Liver (tissue), 9 donors: ENCODE measurements around the gene RPP40. TPM values are rescaled to one million over a fixed set of nuclear protein-coding genes. Genes with fewer than 3 reads are reported as not detected.

Experiments
- DNase-seq: peaks from one replicate; pipeline ENCODE4 v3.0.0-alpha.2; 2017; ENCODE audit warnings: low spot score
- H3K27ac ChIP-seq, 2 donors: one replicate each; pipeline ENCODE4 v1.7.0; 2013; ENCODE audit warnings: inconsistent platforms in 2 of 2, low read length in 2 of 2, control low read depth in 1 of 2, low read depth in 1 of 2, mild to moderate bottlenecking in 1 of 2
- H3K27me3 ChIP-seq, 4 donors: one replicate each; pipeline versions ENCODE4 v1.6.1 to v1.7.0; 2013; ENCODE audit warnings: low read length in 3 of 4, inconsistent platforms in 1 of 4, mild to moderate bottlenecking in 1 of 4, moderate library complexity in 1 of 4; ENCODE audit not compliant: control insufficient read depth in 4 of 4, insufficient read depth in 4 of 4
- H3K36me3 ChIP-seq, 4 donors: one replicate each; pipeline versions ENCODE4 v1.6.1 to v1.7.0; 2013; ENCODE audit warnings: low read length in 3 of 4, mild to moderate bottlenecking in 3 of 4, low read depth in 1 of 4, moderate library complexity in 1 of 4; ENCODE audit not compliant: control insufficient read depth in 4 of 4, insufficient read depth in 3 of 4
- H3K4me1 ChIP-seq, 4 donors: one replicate each; pipeline versions ENCODE4 v1.6.1 to v1.7.0; 2013; ENCODE audit warnings: low read length in 3 of 4, mild to moderate bottlenecking in 3 of 4, moderate library complexity in 1 of 4; ENCODE audit not compliant: control insufficient read depth in 4 of 4, insufficient read depth in 4 of 4
- H3K4me3 ChIP-seq, 3 donors: one replicate each; pipeline versions ENCODE4 v1.6.1 to v1.7.0; 2013; ENCODE audit warnings: low read length in 3 of 3, control low read depth in 1 of 3, low read depth in 1 of 3, mild to moderate bottlenecking in 1 of 3
- H3K9ac ChIP-seq, 2 donors: one replicate each; pipeline ENCODE4 v1.7.0; 2013; ENCODE audit warnings: low read length in 2 of 2, mild to moderate bottlenecking in 2 of 2, moderate library complexity in 2 of 2, control low read depth in 1 of 2, low read depth in 1 of 2
- H3K9me3 ChIP-seq, 4 donors: one replicate each; pipeline versions ENCODE4 v1.6.1 to v1.7.0; 2013; ENCODE audit warnings: low read length in 3 of 4; ENCODE audit not compliant: control insufficient read depth in 4 of 4
- ATF3 ChIP-seq: IDR thresholded peaks from 2 replicates; pipeline ENCODE4 v1.6.1; 2016; ENCODE audit warnings: antibody characterized with exemption
- CTCF ChIP-seq: fragments of 150-350 bp; IDR thresholded peaks from 2 replicates; pipeline ENCODE4 v1.5.1; 2017; ENCODE audit warnings: improper control_type of control experiment, low read depth, low read length; ENCODE audit not compliant: missing input control
- EGR1 ChIP-seq, 2 donors: IDR thresholded peaks; 2 replicates each; pipeline ENCODE4 v1.6.1; 2016 to 2018; ENCODE audit warnings: antibody characterized with exemption in 2 of 2, low read depth in 2 of 2
- FOXA1 ChIP-seq: IDR thresholded peaks from 2 replicates; pipeline ENCODE4 v1.6.1; 2016; ENCODE audit warnings: antibody characterized with exemption
- FOXA2 ChIP-seq: IDR thresholded peaks from 2 replicates; pipeline ENCODE4 v1.6.1; 2016; ENCODE audit warnings: antibody characterized with exemption
- GABPA ChIP-seq, 2 donors: IDR thresholded peaks in 1 of 2; conservative IDR thresholded peaks in 1 of 2; 2 replicates each; pipeline ENCODE4 v1.6.1; 2016; ENCODE audit warnings: antibody characterized with exemption in 2 of 2, mild to moderate bottlenecking in 1 of 2, moderate library complexity in 1 of 2
- HNF4A ChIP-seq, 2 donors: conservative IDR thresholded peaks; 2 replicates each; pipeline ENCODE4 v1.6.1; 2016; ENCODE audit warnings: antibody characterized with exemption in 2 of 2, mild to moderate bottlenecking in 2 of 2
- HNF4G ChIP-seq: IDR thresholded peaks from 2 replicates; pipeline ENCODE4 v1.6.1; 2016; ENCODE audit warnings: antibody characterized with exemption
- JUND ChIP-seq, 2 donors: IDR thresholded peaks; 2 replicates each; pipeline ENCODE4 v1.6.1; 2016; ENCODE audit warnings: antibody characterized with exemption in 2 of 2
- MAX ChIP-seq: IDR thresholded peaks from 2 replicates; pipeline ENCODE4 v1.6.1; 2016; ENCODE audit warnings: antibody characterized with exemption
- NR2F2 ChIP-seq: IDR thresholded peaks from 2 replicates; pipeline ENCODE4 v1.6.1; 2016; ENCODE audit warnings: antibody characterized with exemption
- RXRA ChIP-seq, 2 donors: IDR thresholded peaks; 2 replicates each; pipeline ENCODE4 v1.6.1; 2017 to 2018; ENCODE audit warnings: antibody characterized with exemption in 2 of 2, mild to moderate bottlenecking in 1 of 2
- SP1 ChIP-seq: IDR thresholded peaks from 2 replicates; pipeline ENCODE4 v1.6.1; 2018; ENCODE audit warnings: antibody characterized with exemption, mild to moderate bottlenecking
- TAF1 ChIP-seq: conservative IDR thresholded peaks from 2 replicates; pipeline ENCODE4 v1.6.1; 2016; ENCODE audit warnings: antibody characterized with exemption, mild to moderate bottlenecking
- ZBTB33 ChIP-seq: IDR thresholded peaks from 2 replicates; pipeline ENCODE4 v1.6.1; 2016; ENCODE audit warnings: antibody characterized with exemption
- WGBS: extraction: QIAGEN DNeasy Blood & Tissue Kit; methylation state at CpG from one replicate; pipeline ENCODE4 v1.1.7; 2013; 5-methylcytosine and 5-hydroxymethylcytosine counted together
- polyA plus RNA-seq, 2 donors: library from polyadenylated mRNA; stranded (reverse) in 1 of 2; unstranded in 1 of 2; fragments of 200-250 nt in 1 of 2; fragments of >200 nt in 1 of 2; fragmentation: Nextera tagmentation in 1 of 2; extraction: Ambion mirVana in 1 of 2; gene quantifications; one replicate each; pipeline versions ENCODE4 v1.2.1 to v1.2.3, GENCODE V29; 2013 to 2015
- total RNA-seq, 2 donors: library from RNA; depleted of rRNA; stranded (reverse); fragments of >200 nt; gene quantifications; one replicate each; pipeline ENCODE4 v1.2.3, GENCODE V29; 2014
- donor health status: healthy.
- donor health status: healthy.
- donor health status: healthy.
- donor health status: healthy.
- donor health status: healthy.

The RPP40 gene
- total and polyA plus RNA-seq, 4 donors: 5.4 to 9.5 (median 8.9) TPM

GRCh38 chr6:5014072-5014561 is 10.3 kb upstream of the RPP40 start:
- Histone ChIP-seq H3K4me1 (no peaks in the 10 kb centered on the region), H3K27me3 (no peaks in the 10 kb centered on the region), H3K27ac (no peak overlapping the region), H3K9ac (no peak overlapping the region), H3K4me3 (no peak overlapping the region), H3K36me3 (no peaks in the 10 kb centered on the region), H3K9me3 (peaks cover 0 to 5% (median 3%) of the 10 kb centered on the region in 4 donors)
- no peak for DNase-seq
- TF ChIP-seq HNF4A (conservative IDR thresholded peaks at IDR 0.05) (no peak), HNF4G (no peak), FOXA2 (no peak), MAX (no peak), ZBTB33 (no peak), JUND (IDR thresholded peaks at IDR 0.05) (no peak)
- 0% methylated on average over 1 of the region's 1 CpG for WGBS

GRCh38 chr6:5012519-5012918 is 8.7 kb upstream of the RPP40 start:
- Histone ChIP-seq H3K27ac (no peak overlapping the region), H3K9me3 (peaks cover 0 to 5% (median 3%) of the 10 kb centered on the region in 4 donors), H3K4me3 (no peak overlapping the region), H3K9ac (no peak overlapping the region), H3K4me1 (no peaks in the 10 kb centered on the region), H3K36me3 (no peaks in the 10 kb centered on the region), H3K27me3 (no peaks in the 10 kb centered on the region)
- WGBS: 43% methylated on average over 2 of the region's 2 CpGs
- no peak for DNase-seq
- TF ChIP-seq JUND (IDR thresholded peaks at IDR 0.05) (no peak), TAF1 (no peak), EGR1 (IDR thresholded peaks at IDR 0.05; ENCODE audit: low read depth in 2 of 2) (no peak), NR2F2 (no peak), MAX (no peak), HNF4A (conservative IDR thresholded peaks at IDR 0.05) (no peak), RXRA (IDR thresholded peaks at IDR 0.05) (no peak), CTCF (no peak)

GRCh38 chr6:5011346-5011745 is 7.5 kb upstream of the RPP40 start:
- Histone ChIP-seq H3K9me3 (no peaks in the 10 kb centered on the region), H3K27me3 (no peaks in the 10 kb centered on the region), H3K4me3 (no peak overlapping the region), H3K4me1 (no peaks in the 10 kb centered on the region), H3K36me3 (no peaks in the 10 kb centered on the region), H3K27ac (no peak overlapping the region), H3K9ac (no peak overlapping the region)
- TF ChIP-seq RXRA (IDR thresholded peaks at IDR 0.05) (no peak), FOXA2 (no peak), EGR1 (IDR thresholded peaks at IDR 0.05; ENCODE audit: low read depth in 2 of 2) (no peak), GABPA (IDR thresholded peaks at IDR 0.05 in 1 of 2, conservative IDR thresholded peaks at IDR 0.05 in 1 of 2) (no peak), JUND (IDR thresholded peaks at IDR 0.05) (no peak), TAF1 (no peak), ZBTB33 (no peak), ATF3 (no peak), HNF4G (no peak), MAX (no peak), FOXA1 (no peak), NR2F2 (no peak), HNF4A (conservative IDR thresholded peaks at IDR 0.05) (no peak), SP1 (no peak)
- DNase-seq: no peak
- 87% methylated on average over 12 of the region's 12 CpGs for WGBS
